CD14-positive monocyte (primary cell): ENCODE data around the gene RAB11FIP4. TPM values are rescaled to one million over a fixed set of nuclear protein-coding genes. Genes with fewer than 3 reads are reported as not detected.

Experiments
- DNase-seq, 3 donors: peaks; one replicate each; pipeline ENCODE4 v3.0.0-alpha.2; 2011 to 2022
- H2AFZ ChIP-seq: 2 replicates; pipeline ENCODE4 v1.6.0; 2012; ENCODE audit warnings: mild to moderate bottlenecking, low read depth, low read length, inconsistent platforms; ENCODE audit not compliant: insufficient read depth, poor library complexity, severe bottlenecking
- H3K27ac ChIP-seq, 2 donors: 1 replicate in 1 of 2; 2 replicates in 1 of 2; pipeline ENCODE4 v1.5.1; 2012 to 2013; ENCODE audit warnings: low read length in 2 of 2, control low read depth in 1 of 2, inconsistent platforms in 1 of 2, low read depth in 1 of 2, mild to moderate bottlenecking in 1 of 2
- H3K27me3 ChIP-seq, 2 donors: one replicate each; pipeline versions ENCODE4 v1.6.0 to v1.6.1; 2011 to 2013; ENCODE audit warnings: low read length in 2 of 2; ENCODE audit not compliant: control insufficient read depth in 2 of 2, insufficient read depth in 2 of 2
- H3K36me3 ChIP-seq, 2 donors: replicated peaks in 1 of 2; 1 replicate in 1 of 2; 2 replicates in 1 of 2; pipeline versions ENCODE4 v1.5.1 to v1.6.1; 2012 to 2013; ENCODE audit warnings: low read length in 2 of 2, control low read depth in 1 of 2, inconsistent platforms in 1 of 2, mild to moderate bottlenecking in 1 of 2; ENCODE audit not compliant: insufficient read depth in 2 of 2, control insufficient read depth in 1 of 2
- H3K4me1 ChIP-seq, 2 donors: 1 replicate in 1 of 2; 2 replicates in 1 of 2; pipeline versions ENCODE4 v1.5.1 to v1.6.1; 2012 to 2013; ENCODE audit warnings: low read length in 2 of 2, control low read depth in 1 of 2, inconsistent platforms in 1 of 2, mild to moderate bottlenecking in 1 of 2, moderate library complexity in 1 of 2; ENCODE audit not compliant: insufficient read depth in 2 of 2, control insufficient read depth in 1 of 2
- H3K4me2 ChIP-seq: replicated peaks from 2 replicates; pipeline ENCODE3; 2012; ENCODE audit warnings: low read length, moderate library complexity, mild to moderate bottlenecking; ENCODE audit not compliant: poor library complexity, severe bottlenecking; ENCODE audit errors: extremely low read depth
- H3K4me3 ChIP-seq, 3 experiments: fragments of 200-600 bp in 1 of 3; sonication (generic) in 1 of 3; replicated peaks in 1 of 3; 1 replicate in 2 of 3; 2 replicates in 1 of 3; pipeline ENCODE4 v1.5.1; 2011 to 2013; ENCODE audit warnings: low read length in 3 of 3, mild to moderate bottlenecking in 3 of 3, control low read depth in 2 of 3, low read depth in 2 of 3, inconsistent platforms in 1 of 3, moderate library complexity in 1 of 3
- H3K79me2 ChIP-seq: 2 replicates; pipeline ENCODE4 v1.6.0; 2012; ENCODE audit warnings: mild to moderate bottlenecking, control low read depth, inconsistent platforms, low read length, moderate library complexity; ENCODE audit not compliant: insufficient read depth
- H3K9ac ChIP-seq: 2 replicates; pipeline ENCODE4 v1.6.0; 2017; ENCODE audit warnings: low read length, mild to moderate bottlenecking; ENCODE audit not compliant: insufficient read depth, poor library complexity, severe bottlenecking
- H3K9me3 ChIP-seq, 2 donors: replicated peaks in 1 of 2; 1 replicate in 1 of 2; 2 replicates in 1 of 2; pipeline versions ENCODE4 v1.5.1 to v1.6.1; 2012 to 2013; ENCODE audit warnings: low read length in 2 of 2, control low read depth in 1 of 2; ENCODE audit not compliant: control insufficient read depth in 1 of 2, insufficient read depth in 1 of 2
- H4K20me1 ChIP-seq: 2 replicates; pipeline ENCODE4 v1.6.0; 2012; ENCODE audit warnings: mild to moderate bottlenecking, low read length, control low read depth, moderate library complexity; ENCODE audit not compliant: insufficient read depth
- H3K27ac Mint-ChIP-seq, 7 donors: one replicate each; pipeline ENCODE4 v1.8.0; 2020; ENCODE audit warnings: mild to moderate bottlenecking in 7 of 7, mixed read lengths in 7 of 7, moderate library complexity in 6 of 7, inconsistent platforms in 2 of 7
- H3K27me3 Mint-ChIP-seq, 3 donors: one replicate each; pipeline ENCODE4 v1.8.0; 2021 to 2022; ENCODE audit warnings: low read depth in 3 of 3, mild to moderate bottlenecking in 3 of 3, mixed read lengths in 3 of 3, moderate library complexity in 3 of 3, inconsistent platforms in 1 of 3
- H3K36me3 Mint-ChIP-seq, 2 donors: one replicate each; pipeline ENCODE4 v1.8.0; 2020; ENCODE audit warnings: mixed read lengths in 2 of 2, inconsistent platforms in 1 of 2, mild to moderate bottlenecking in 1 of 2
- H3K4me1 Mint-ChIP-seq: one replicate; pipeline ENCODE4 v1.8.0; 2020; ENCODE audit warnings: mild to moderate bottlenecking, mixed read lengths
- H3K4me3 Mint-ChIP-seq, 2 donors: one replicate each; pipeline ENCODE4 v1.8.0; 2020; ENCODE audit warnings: mild to moderate bottlenecking in 2 of 2, mixed read lengths in 2 of 2, moderate library complexity in 1 of 2
- H3K9me3 Mint-ChIP-seq, 7 donors: one replicate each; pipeline ENCODE4 v1.8.0; 2020 to 2022; ENCODE audit warnings: mixed read lengths in 7 of 7, mild to moderate bottlenecking in 6 of 7, moderate library complexity in 6 of 7, inconsistent platforms in 2 of 7
- CTCF ChIP-seq: fragments of 200-600 bp; IDR thresholded peaks from one replicate; pipeline ENCODE4 v1.8.0; 2022; ENCODE audit warnings: antibody characterized with exemption, mild to moderate bottlenecking
- WGBS: methylation state at CpG from one replicate; pipeline ENCODE4 v1.1.5; 2013; ENCODE audit warnings: missing lambda C conversion rate; ENCODE audit not compliant: insufficient coverage; 5-methylcytosine and 5-hydroxymethylcytosine counted together
- intact Hi-C, 2 donors: fragments of 100-400 bp; cut with micrococcal nuclease; formaldehyde crosslinking; loops; one replicate each; pipeline versions ENCODE4 v1.15.0 to v1.15.1; 2023
- polyA plus RNA-seq, 3 donors: library from polyadenylated mRNA; depleted of rRNA in 1 of 3; unstranded in 2 of 3; stranded (reverse) in 1 of 3; fragments of 300-500 nt in 2 of 3; fragments of >200 nt in 1 of 3; fragmentation: Illumina TruSeq in 2 of 3; gene quantifications; 1 replicate in 2 of 3; 2 replicates in 1 of 3; pipeline ENCODE4 v1.2.3, GENCODE V29; 2012 to 2021

RAB11FIP4 gene
- polyA plus RNA-seq, 3 donors: 10.4 to 21.9 (median 16.2) TPM

GRCh38 chr17:31568539-31568938 is 177.1 kb downstream of the RAB11FIP4 start:
- no peaks in the 10 kb centered on the region for H3K9me3 Mint-ChIP-seq
- peaks cover 38% of the 10 kb centered on the region for H3K4me1 Mint-ChIP-seq
- TF ChIP-seq CTCF: no peak
- Histone ChIP-seq H3K27me3 (no peaks in the 10 kb centered on the region), H3K36me3 (peaks cover 2 to 12% of the 10 kb centered on the region in 2 donors), H2AFZ (peak overlapping the region; percentile 6), H3K4me2 (peak overlapping the region; percentile 56), H3K9ac (peak overlapping the region; percentile 12), H3K79me2 (peaks cover 18% of the 10 kb centered on the region), H4K20me1 (no peaks in the 10 kb centered on the region), H3K4me3 (peak overlapping the region in 1 of 3 experiments; percentile 38), H3K27ac (peak overlapping the region; percentile 34 to 42), H3K4me1 (peaks cover 35 to 38% of the 10 kb centered on the region in 2 donors), H3K9me3 (no peaks in the 10 kb centered on the region)
- H3K27ac Mint-ChIP-seq: peak overlapping the region in 6 of 7 donors; percentile 56 to 88 (median 80)
- intact Hi-C loops: no loop called here
- H3K4me3 Mint-ChIP-seq: peak overlapping the region; percentile 68 to 69
- whole genome bisulfite sequencing: 70% methylated on average over 7 of the region's 7 CpGs
- peaks cover 20 to 38% of the 10 kb centered on the region in 2 donors for H3K36me3 Mint-ChIP-seq
- no peaks in the 10 kb centered on the region for H3K27me3 Mint-ChIP-seq
- DNase-seq: peak in 2 of 3 donors; percentile 67 to 72

DNA sequence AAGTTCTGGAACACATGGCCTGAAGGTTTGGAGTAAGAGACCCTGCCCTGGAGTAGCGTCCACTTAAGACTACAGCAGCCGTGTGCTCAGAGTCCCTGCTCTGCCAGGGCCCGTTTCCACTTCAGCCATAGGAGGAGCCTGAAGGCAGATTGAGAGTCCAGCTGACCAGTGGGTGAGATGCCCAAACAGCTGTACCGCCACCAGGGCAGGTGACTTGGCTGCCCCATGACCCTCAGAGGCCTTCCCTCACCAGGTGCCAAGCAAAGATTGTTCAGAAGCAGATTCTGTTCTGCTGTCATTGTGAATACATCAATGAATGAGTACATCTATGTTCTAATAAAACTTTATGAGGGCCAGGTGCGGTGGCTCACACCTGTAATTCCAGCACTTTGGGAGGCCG is 178.8 kb downstream of the RAB11FIP4 start:
- H3K27ac ChIP-seq: no peak overlapping the region
- H3K9ac ChIP-seq: no peak overlapping the region
- WGBS: 100% methylated on average over 6 of the region's 6 CpGs
- no peak for TF ChIP-seq CTCF
- H3K4me1 ChIP-seq: peaks cover 36% of the 10 kb centered on the region in 2 donors
- H3K27me3 Mint-ChIP-seq: no peaks in the 10 kb centered on the region
- H2AFZ ChIP-seq: no peak overlapping the region
- H3K36me3 ChIP-seq: peaks cover 2 to 12% of the 10 kb centered on the region in 2 donors
- H3K9me3 Mint-ChIP-seq: no peaks in the 10 kb centered on the region
- intact Hi-C loops: no loop called here
- DNase-seq: no peak
- H3K9me3 ChIP-seq: no peaks in the 10 kb centered on the region
- H3K79me2 ChIP-seq: peaks cover 12% of the 10 kb centered on the region
- H3K4me1 Mint-ChIP-seq: peaks cover 36% of the 10 kb centered on the region
- H4K20me1 ChIP-seq: no peaks in the 10 kb centered on the region
- H3K27ac Mint-ChIP-seq: no peak overlapping the region
- no peak overlapping the region for H3K4me3 ChIP-seq
- H3K4me3 Mint-ChIP-seq: no peak overlapping the region
- no peak overlapping the region for H3K4me2 ChIP-seq
- peaks cover 18 to 37% of the 10 kb centered on the region in 2 donors for H3K36me3 Mint-ChIP-seq
- H3K27me3 ChIP-seq: no peaks in the 10 kb centered on the region
